Measurements from ENCODE around the gene ALG14. TPM values are rescaled to one million over a fixed set of nuclear protein-coding genes. Genes with fewer than 3 reads are reported as not detected.
A peak's percentile ranks its signal among the peaks of the same experiment; 100 is the strongest.

The ALG14 gene
- polyA plus RNA-seq, 1 of the 3 experiments (the other 2 are of a cell fraction) = 2.5 TPM

DNA sequence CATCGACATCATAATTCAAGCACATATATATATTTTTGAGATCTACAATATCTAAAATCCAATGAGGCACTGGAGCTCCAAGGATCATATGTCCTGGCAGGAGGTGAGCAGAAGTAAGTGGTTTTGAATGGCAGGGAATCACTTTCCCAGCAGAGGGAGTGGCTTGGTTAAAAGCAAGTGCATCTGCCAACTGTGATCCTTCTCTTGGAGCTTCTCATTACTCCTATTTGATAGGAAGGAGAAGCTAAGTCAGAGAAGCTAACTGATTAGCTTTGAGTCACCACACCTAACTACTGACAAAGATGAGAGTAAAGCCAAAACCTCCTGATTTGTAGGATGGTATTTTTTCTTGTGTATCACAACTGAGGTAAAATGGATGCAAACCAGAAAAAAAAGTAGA, 55.0 kb downstream of the ALG14 start:
- ChIA-PET CTCF (interaction anchor here (0.7 kb wide), 2 partner anchors 24 to 682 kb away, joined by 4 to 6 read pairs; no protein-coding TSS in a partner anchor), POLR2A (no interaction called here)
- WGBS (ENCODE audit: low lambda C conversion rate) = 92% methylated on average over 1 of the region's 1 CpG

More for the DNA sequence above, 55.0 kb downstream of the ALG14 start:
- H3K9me3 ChIP-seq = no peaks in the 10 kb centered on the region
- H3K79me2 ChIP-seq (ENCODE audit: insufficient read depth) = no peaks in the 10 kb centered on the region
- H3F3A ChIP-seq (replicated peaks; ENCODE audit: insufficient read depth) = peaks cover 3% of the 10 kb centered on the region
- peak overlapping the region in 1 of 2 experiments; percentile 80; a peak in 1 of 4 replicates for H3K27ac ChIP-seq (ENCODE audit: low read depth in 2 of 2, low read length in 1 of 2)
- DNase-seq = no peak
- TF ChIP-seq NFIC (IDR thresholded peaks at IDR 0.05; ENCODE audit: borderline replicate concordance) (no peak), RFX5 (IDR thresholded peaks at IDR 0.05; ENCODE audit: low read length) (no peak), CHD2 (IDR thresholded peaks at IDR 0.05; ENCODE audit: low read length, partially characterized antibody) (no peak), SIN3A (IDR thresholded peaks at IDR 0.05; ENCODE audit: borderline replicate concordance, low read depth, low read length) (no peak), YY1 (IDR thresholded peaks at IDR 0.05; ENCODE audit: low read depth) (no peak), IRF3 (IDR thresholded peaks at IDR 0.05; ENCODE audit: low read depth, low read length) (no peak)
- TF ChIP-seq, protein P1, sequence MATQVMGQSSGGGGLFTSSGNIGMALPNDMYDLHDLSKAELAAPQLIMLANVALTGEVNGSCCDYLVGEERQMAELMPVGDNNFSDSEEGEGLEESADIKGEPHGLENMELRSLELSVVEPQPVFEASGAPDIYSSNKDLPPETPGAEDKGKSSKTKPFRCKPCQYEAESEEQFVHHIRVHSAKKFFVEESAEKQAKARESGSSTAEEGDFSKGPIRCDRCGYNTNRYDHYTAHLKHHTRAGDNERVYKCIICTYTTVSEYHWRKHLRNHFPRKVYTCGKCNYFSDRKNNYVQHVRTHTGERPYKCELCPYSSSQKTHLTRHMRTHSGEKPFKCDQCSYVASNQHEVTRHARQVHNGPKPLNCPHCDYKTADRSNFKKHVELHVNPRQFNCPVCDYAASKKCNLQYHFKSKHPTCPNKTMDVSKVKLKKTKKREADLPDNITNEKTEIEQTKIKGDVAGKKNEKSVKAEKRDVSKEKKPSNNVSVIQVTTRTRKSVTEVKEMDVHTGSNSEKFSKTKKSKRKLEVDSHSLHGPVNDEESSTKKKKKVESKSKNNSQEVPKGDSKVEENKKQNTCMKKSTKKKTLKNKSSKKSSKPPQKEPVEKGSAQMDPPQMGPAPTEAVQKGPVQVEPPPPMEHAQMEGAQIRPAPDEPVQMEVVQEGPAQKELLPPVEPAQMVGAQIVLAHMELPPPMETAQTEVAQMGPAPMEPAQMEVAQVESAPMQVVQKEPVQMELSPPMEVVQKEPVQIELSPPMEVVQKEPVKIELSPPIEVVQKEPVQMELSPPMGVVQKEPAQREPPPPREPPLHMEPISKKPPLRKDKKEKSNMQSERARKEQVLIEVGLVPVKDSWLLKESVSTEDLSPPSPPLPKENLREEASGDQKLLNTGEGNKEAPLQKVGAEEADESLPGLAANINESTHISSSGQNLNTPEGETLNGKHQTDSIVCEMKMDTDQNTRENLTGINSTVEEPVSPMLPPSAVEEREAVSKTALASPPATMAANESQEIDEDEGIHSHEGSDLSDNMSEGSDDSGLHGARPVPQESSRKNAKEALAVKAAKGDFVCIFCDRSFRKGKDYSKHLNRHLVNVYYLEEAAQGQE (IDR thresholded peaks at IDR 0.05; ENCODE audit: low read depth, low read length) = no peak
- TF ChIP-seq, protein P2, sequence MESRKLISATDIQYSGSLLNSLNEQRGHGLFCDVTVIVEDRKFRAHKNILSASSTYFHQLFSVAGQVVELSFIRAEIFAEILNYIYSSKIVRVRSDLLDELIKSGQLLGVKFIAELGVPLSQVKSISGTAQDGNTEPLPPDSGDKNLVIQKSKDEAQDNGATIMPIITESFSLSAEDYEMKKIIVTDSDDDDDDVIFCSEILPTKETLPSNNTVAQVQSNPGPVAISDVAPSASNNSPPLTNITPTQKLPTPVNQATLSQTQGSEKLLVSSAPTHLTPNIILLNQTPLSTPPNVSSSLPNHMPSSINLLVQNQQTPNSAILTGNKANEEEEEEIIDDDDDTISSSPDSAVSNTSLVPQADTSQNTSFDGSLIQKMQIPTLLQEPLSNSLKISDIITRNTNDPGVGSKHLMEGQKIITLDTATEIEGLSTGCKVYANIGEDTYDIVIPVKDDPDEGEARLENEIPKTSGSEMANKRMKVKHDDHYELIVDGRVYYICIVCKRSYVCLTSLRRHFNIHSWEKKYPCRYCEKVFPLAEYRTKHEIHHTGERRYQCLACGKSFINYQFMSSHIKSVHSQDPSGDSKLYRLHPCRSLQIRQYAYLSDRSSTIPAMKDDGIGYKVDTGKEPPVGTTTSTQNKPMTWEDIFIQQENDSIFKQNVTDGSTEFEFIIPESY (IDR thresholded peaks at IDR 0.05; ENCODE audit: borderline replicate concordance, low read depth) = no peak
- TF ChIP-seq, protein P3, sequence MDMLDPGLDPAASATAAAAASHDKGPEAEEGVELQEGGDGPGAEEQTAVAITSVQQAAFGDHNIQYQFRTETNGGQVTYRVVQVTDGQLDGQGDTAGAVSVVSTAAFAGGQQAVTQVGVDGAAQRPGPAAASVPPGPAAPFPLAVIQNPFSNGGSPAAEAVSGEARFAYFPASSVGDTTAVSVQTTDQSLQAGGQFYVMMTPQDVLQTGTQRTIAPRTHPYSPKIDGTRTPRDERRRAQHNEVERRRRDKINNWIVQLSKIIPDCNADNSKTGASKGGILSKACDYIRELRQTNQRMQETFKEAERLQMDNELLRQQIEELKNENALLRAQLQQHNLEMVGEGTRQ (IDR thresholded peaks at IDR 0.05; ENCODE audit: borderline replicate concordance, low read depth, low read length) = no peak
- H4K20me1 ChIP-seq (ENCODE audit: insufficient read depth) = no peaks in the 10 kb centered on the region
- no peak overlapping the region for H3K4me3 ChIP-seq (ENCODE audit: low read depth in 2 of 2, low read length in 1 of 2)
- H3K36me3 ChIP-seq (replicated peaks in 1 of 2; ENCODE audit: control insufficient read depth in 1 of 2, insufficient read depth in 2 of 2, low read length in 1 of 2) = no peaks in the 10 kb centered on the region
- no peaks in the 10 kb centered on the region for H3K9me2 ChIP-seq
- no peak overlapping the region for H3K9ac ChIP-seq
- peaks cover 28 to 30% of the 10 kb centered on the region in 2 experiments for H3K4me1 ChIP-seq (ENCODE audit: control insufficient read depth in 1 of 2, insufficient read depth in 2 of 2, low read depth in 1 of 2, low read length in 1 of 2)
- H3K27me3 ChIP-seq (ENCODE audit: insufficient read depth) = no peaks in the 10 kb centered on the region
- H2AFZ ChIP-seq (ENCODE audit: low read depth) = no peak overlapping the region
- H3K4me2 ChIP-seq = no peak overlapping the region

Measured in SK-N-SH (cell line).